CD4-positive, alpha-beta T cell (primary cell): Measurements from ENCODE around the gene TDRKH. TPM values are rescaled to one million over a fixed set of nuclear protein-coding genes. Genes with fewer than 3 reads are reported as not detected.

ENCODE experiments used
- ATAC-seq: fragments of 200-7000 bp; cut with Tn5 transposase; one replicate; pipeline ENCODE4 v1.10.0; 2022; ENCODE audit warnings: mild to moderate bottlenecking; ENCODE audit not compliant: poor library complexity
- CTCF ChIA-PET: fragments of 350-600 bp; sonication (Branson Sonifier 250); formaldehyde crosslinking; loops from one replicate; lab custom pipeline; 2021; ENCODE audit warnings: antibody characterized with exemption, inconsistent platforms; lab: Charles Lee
- POLR2A ChIA-PET: fragments of 350-600 bp; sonication (Branson Sonifier 250); formaldehyde crosslinking; loops from one replicate; lab custom pipeline; 2021; ENCODE audit warnings: antibody characterized with exemption, inconsistent platforms; lab: Charles Lee
- DNase-seq, 14 experiments: peaks; one replicate each; pipeline ENCODE4 v3.0.0-alpha.2; 2013 to 2020; ENCODE audit warnings: mixed read lengths in 2 of 14
- H3K27ac ChIP-seq, 2 donors: one replicate each; pipeline versions ENCODE4 v1.5.1 to v1.7.0; 2013; ENCODE audit warnings: low read length in 2 of 2, low read depth in 1 of 2, mild to moderate bottlenecking in 1 of 2
- H3K27me3 ChIP-seq, 2 experiments: 1 replicate in 1 of 2; 2 replicates in 1 of 2; pipeline versions ENCODE4 v1.6.1 to v1.7.0; 2013; ENCODE audit warnings: low read length in 2 of 2, control low read depth in 1 of 2, mild to moderate bottlenecking in 1 of 2, moderate library complexity in 1 of 2; ENCODE audit not compliant: insufficient read depth in 2 of 2, control insufficient read depth in 1 of 2
- H3K36me3 ChIP-seq: one replicate; pipeline ENCODE4 v1.6.1; 2013; ENCODE audit warnings: low read length, control low read depth; ENCODE audit not compliant: insufficient read depth
- H3K4me1 ChIP-seq: one replicate; pipeline ENCODE4 v1.6.1; 2013; ENCODE audit warnings: low read length, control low read depth; ENCODE audit not compliant: insufficient read depth
- H3K4me3 ChIP-seq: one replicate; pipeline ENCODE4 v1.5.1; 2013; ENCODE audit warnings: mild to moderate bottlenecking, low read length, moderate library complexity
- H3K9me3 ChIP-seq, 2 experiments: 1 replicate in 1 of 2; 2 replicates in 1 of 2; pipeline versions ENCODE4 v1.6.1 to v1.7.0; 2013; ENCODE audit warnings: low read length in 2 of 2, mild to moderate bottlenecking in 2 of 2, control low read depth in 1 of 2, moderate library complexity in 1 of 2; ENCODE audit not compliant: control insufficient read depth in 1 of 2, insufficient read depth in 1 of 2
- H3K27ac Mint-ChIP-seq: one replicate; pipeline ENCODE4 v1.8.0; 2020; ENCODE audit warnings: mixed read lengths
- H3K27me3 Mint-ChIP-seq: one replicate; pipeline ENCODE4 v1.8.0; 2021; ENCODE audit warnings: mixed read lengths
- H3K36me3 Mint-ChIP-seq: one replicate; pipeline ENCODE4 v1.8.0; 2021; ENCODE audit warnings: low read depth, mixed read lengths
- H3K4me1 Mint-ChIP-seq: one replicate; pipeline ENCODE4 v1.8.0; 2021; ENCODE audit warnings: low read depth, mixed read lengths
- H3K4me3 Mint-ChIP-seq: one replicate; pipeline ENCODE4 v1.8.0; 2020; ENCODE audit warnings: mild to moderate bottlenecking, mixed read lengths
- H3K9me3 Mint-ChIP-seq: one replicate; pipeline ENCODE4 v1.8.0; 2020; ENCODE audit warnings: mixed read lengths
- CTCF ChIP-seq: fragments of 200-600 bp; IDR thresholded peaks from one replicate; pipeline ENCODE4 v1.8.0; 2022; ENCODE audit warnings: antibody characterized with exemption, mild to moderate bottlenecking
- intact Hi-C, 2 experiments: fragments of 100-400 bp; cut with DNase I in 1 of 2; cut with micrococcal nuclease in 1 of 2; formaldehyde crosslinking; loops; one replicate each; pipeline versions ENCODE4 v1.15.1 to v1.9.0; 2023 to 2025; cut with DNase I, micrococcal nuclease
- total RNA-seq, 174 experiments: library from RNA in 2 of 174; stranded (reverse) in 2 of 174; gene quantifications; one replicate each; pipeline ENCODE4 v1.2.3 and lab custom pipeline; 2021 to 2026

The TDRKH gene
- total RNA-seq, 2 experiments from 2014 or later, result 6.1 to 6.4 TPM

- Mint-ChIP-seq H3K27ac (peak overlapping the region; percentile 81), H3K4me1 (peaks cover 60% of the 10 kb centered on the region), H3K9me3 (no peaks in the 10 kb centered on the region), H3K4me3 (peak overlapping the region; percentile 46), H3K36me3 (no peaks in the 10 kb centered on the region), H3K27me3 (no peaks in the 10 kb centered on the region)
- Histone ChIP-seq H3K4me1 (peaks cover 80% of the 10 kb centered on the region), H3K9me3 (no peaks in the 10 kb centered on the region), H3K4me3 (no peak overlapping the region), H3K27me3 (no peaks in the 10 kb centered on the region), H3K27ac (peak overlapping the region in 1 of 2 donors; percentile 23), H3K36me3 (peaks cover 9% of the 10 kb centered on the region)
- intact Hi-C loops, result no loop called here
- ChIA-PET CTCF (interaction anchor here (1.0 kb wide), 1 partner anchor 16 kb away, joined by 3 read pairs; no protein-coding TSS in a partner anchor), POLR2A (interaction anchor here (0.6 to 4.0 kb wide), 5 partner anchors 11 to 60 kb away, joined by 3 to 23 read pairs (median 8); partner anchors contain the start of gene TDRKH)
- ATAC-seq (no peak), DNase-seq (no peak)
- no peak for TF ChIP-seq CTCF
Observed at GRCh38 chr1:151814971-151815545, 24.8 kb upstream of the TDRKH start.

- ChIA-PET POLR2A (interaction anchor here (4.0 kb wide), 1 partner anchor 25 kb away, joined by 23 read pairs; the partner anchor contains the start of gene TDRKH), CTCF (no interaction called here)
- intact Hi-C loops, result no loop called here
- H3K27me3 ChIP-seq, result no peaks in the 10 kb centered on the region
- peaks cover 14% of the 10 kb centered on the region for H3K36me3 ChIP-seq
- Mint-ChIP-seq H3K9me3 (no peaks in the 10 kb centered on the region), H3K4me1 (peaks cover 54% of the 10 kb centered on the region), H3K27me3 (no peaks in the 10 kb centered on the region), H3K4me3 (no peak overlapping the region), H3K36me3 (no peaks in the 10 kb centered on the region), H3K27ac (peak overlapping the region; percentile 28)
- H3K27ac ChIP-seq, result no peak overlapping the region
- H3K4me3 ChIP-seq, result no peak overlapping the region
- H3K4me1 ChIP-seq, result peaks cover 73% of the 10 kb centered on the region
- no peaks in the 10 kb centered on the region for H3K9me3 ChIP-seq
- no peak for TF ChIP-seq CTCF
- DNase-seq (no peak), ATAC-seq (no peak)
Observed at GRCh38 chr1:151814426-151814825, 24.1 kb upstream of the TDRKH start.

DNA sequence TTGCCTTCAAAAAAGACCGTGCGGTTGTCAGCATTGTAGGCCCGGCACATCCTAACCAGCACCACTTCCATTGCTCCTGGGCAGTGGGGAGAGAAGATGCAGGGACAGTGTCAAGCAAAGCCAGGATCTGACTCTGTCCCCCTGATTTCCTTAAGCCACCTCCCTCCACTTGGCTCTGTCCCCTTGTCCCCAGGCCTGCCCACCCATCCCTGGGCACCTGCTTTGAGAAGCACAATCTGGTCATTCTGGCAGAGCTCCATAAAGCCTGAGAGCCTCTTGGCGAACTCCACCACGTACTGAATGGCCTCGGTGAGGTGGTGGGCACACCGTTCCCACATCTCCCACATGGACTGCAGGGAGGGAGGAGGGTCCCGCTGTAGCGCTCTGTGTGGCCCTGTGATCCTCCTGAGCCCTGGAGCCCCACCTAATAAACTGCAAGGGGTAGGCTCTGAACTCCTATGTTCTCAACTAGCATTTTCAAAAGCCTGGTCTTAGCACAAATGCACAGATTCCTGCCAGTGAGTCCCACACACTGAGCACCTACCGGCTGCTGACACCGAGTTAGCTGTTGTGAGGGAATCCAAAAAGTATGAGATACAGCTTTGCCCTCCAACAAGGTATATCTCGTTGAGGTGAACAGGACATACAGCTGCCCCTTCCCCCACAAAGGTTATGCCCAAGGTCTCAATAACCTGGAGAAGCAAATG is 23.1 kb upstream of the TDRKH start:
- no peak overlapping the region for H3K27ac Mint-ChIP-seq
- DNase-seq (no peak), ATAC-seq (no peak)
- intact Hi-C loops, result no loop called here
- no peak overlapping the region for H3K4me3 ChIP-seq
- no peaks in the 10 kb centered on the region for H3K36me3 Mint-ChIP-seq
- H3K4me1 ChIP-seq, result peaks cover 63% of the 10 kb centered on the region
- H3K27ac ChIP-seq, result peak overlapping the region in 1 of 2 donors; percentile 0
- H3K4me3 Mint-ChIP-seq, result no peak overlapping the region
- no peaks in the 10 kb centered on the region for H3K9me3 Mint-ChIP-seq
- POLR2A ChIA-PET, result no interaction called here
- CTCF ChIA-PET, result interaction anchor here (1.5 kb wide), 1 partner anchor 10 kb away, joined by 5 read pairs; no protein-coding TSS in a partner anchor
- no peak for TF ChIP-seq CTCF
- peaks cover 14% of the 10 kb centered on the region for H3K36me3 ChIP-seq
- no peaks in the 10 kb centered on the region for H3K27me3 Mint-ChIP-seq
- H3K9me3 ChIP-seq, result no peaks in the 10 kb centered on the region
- no peaks in the 10 kb centered on the region for H3K27me3 ChIP-seq
- H3K4me1 Mint-ChIP-seq, result peaks cover 53% of the 10 kb centered on the region
